GM21423 (cell line): ENCODE measurements around the gene MDN1.

ENCODE experiments used
- ATAC-seq: cut with Tn5 transposase; IDR thresholded peaks from one replicate; pipeline ENCODE4 v1.9.1; 2021; ENCODE audit warnings: mild to moderate bottlenecking, moderate library complexity; ENCODE audit not compliant: unreplicated experiment

Gene MDN1

DNA sequence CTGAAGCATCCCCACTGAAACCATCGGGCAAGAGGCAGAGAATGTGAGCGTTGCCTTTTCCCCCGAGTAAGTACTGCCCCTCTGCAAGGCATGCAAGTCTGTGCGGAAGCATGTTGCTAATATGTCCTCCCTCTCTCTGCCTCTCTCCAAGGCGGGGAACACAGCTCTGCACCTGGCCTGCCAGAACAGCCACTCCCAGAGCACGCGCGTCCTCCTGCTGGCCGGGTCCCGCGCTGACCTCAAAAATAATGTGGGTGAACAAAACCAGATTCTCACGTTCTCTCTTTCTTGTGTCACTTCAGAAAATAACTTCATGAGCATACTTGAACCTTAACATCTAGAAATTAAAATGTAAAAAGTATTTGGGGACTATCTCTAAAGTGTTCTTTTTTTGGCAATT is 207.5 kb downstream of the MDN1 start:
- ATAC-seq: no peak

DNA sequence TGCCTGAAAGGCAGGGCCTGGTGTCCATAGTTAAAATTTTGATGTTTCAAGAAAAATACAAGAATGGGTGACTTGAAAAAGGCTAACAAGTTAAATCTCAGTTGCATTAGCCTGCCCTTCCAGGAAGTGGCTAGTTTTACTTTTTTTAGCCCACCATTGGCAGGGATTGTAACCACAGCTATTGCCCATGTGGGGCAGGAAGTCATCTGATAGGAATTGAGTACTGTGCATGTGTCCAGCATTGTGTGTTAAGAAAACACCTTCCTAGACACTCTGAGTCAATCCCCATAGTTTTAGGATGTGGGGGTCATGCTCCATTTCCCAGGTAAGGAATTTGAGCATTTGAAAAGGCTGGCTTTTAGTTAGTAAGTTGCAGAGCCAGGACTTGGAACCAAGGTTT is 207.9 kb downstream of the MDN1 start:
- ATAC-seq: no peak

- peak; percentile 53 for ATAC-seq
These were observed 209.4 kb downstream of the MDN1 start for GRCh38 chr6:89610149-89610642.

DNA sequence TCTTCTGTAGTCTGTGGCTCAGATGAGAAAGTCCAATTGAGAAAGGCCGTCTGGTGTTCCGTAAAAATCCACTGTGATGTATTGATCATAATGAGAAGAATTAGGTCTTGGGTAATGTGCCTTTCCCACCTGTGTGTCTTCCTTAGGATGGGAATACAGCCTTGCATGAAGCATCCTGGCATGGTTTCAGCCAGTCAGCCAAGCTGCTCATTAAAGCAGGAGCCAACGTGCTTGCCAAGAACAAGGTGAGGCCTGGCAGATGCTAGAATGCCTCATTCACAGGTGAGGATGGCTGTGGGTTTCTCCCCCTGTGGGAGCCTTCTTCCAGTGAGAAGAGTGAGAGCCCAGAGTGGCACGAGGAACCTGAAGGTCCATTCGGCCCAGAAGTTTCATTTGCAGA is 213.7 kb downstream of the MDN1 start:
- ATAC-seq: no peak

DNA sequence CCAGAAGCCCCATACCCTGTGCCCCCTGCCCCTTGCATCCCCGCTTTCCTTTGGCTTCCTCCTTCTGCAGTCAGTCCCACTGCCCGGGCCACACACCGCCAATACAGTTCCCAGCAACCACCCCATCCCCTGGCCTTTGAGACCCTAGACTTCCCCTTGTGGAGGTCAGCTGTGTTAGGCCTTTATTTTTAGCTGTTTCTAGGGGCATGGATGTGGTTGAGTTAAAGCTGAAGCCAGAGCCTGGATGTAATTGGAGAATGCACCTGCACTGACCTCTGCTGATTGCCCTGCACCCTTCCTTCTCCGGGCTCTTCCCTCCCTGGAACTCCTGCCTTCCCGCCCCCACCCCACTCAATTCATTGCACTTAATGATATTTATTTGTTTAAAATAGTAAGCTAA is 214.9 kb downstream of the MDN1 start:
- ATAC-seq: no peak

DNA sequence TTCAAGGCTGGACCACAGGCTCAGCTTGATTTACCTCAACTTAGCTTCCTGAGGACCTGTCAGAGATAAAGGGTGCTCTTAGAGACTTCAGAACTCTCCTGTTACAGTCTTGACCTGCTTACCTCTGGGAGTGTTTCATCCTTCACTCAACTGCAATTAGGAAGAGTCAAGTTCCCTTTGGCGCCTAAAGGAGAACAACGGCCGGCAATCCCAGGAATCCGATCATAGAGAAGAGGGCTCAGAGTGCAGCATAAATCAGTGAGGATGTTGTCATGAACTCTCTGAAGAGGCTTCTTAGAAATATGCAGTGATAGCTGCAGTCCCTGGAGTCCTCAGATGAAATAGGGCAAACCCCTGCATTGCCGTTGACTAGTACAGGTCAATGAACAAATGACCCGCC is 217.4 kb downstream of the MDN1 start:
- ATAC-seq: no peak

DNA sequence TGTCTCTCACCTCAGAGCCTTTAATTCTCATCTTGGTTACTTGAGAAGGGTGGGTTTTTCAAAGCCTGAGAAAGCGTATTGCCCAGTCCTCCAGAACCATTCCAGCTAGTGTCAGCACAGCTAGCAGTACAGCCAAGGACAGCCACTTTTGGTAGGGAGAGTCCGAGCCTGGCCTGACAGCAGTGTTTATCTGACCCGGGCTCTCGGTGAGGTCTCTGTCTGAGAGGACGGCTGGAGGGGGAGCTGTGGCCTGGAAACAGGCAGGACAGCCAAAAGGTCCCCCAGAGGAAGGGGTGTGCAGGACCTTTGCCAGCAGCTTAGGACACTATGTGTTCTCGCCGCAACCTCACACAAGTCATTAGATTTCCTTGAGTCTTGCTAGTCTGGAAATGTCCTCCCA is 219.9 kb downstream of the MDN1 start:
- ATAC-seq: no peak

- no peak for ATAC-seq
These were observed 221.6 kb downstream of the MDN1 start for GRCh38 chr6:89597988-89598387.

DNA sequence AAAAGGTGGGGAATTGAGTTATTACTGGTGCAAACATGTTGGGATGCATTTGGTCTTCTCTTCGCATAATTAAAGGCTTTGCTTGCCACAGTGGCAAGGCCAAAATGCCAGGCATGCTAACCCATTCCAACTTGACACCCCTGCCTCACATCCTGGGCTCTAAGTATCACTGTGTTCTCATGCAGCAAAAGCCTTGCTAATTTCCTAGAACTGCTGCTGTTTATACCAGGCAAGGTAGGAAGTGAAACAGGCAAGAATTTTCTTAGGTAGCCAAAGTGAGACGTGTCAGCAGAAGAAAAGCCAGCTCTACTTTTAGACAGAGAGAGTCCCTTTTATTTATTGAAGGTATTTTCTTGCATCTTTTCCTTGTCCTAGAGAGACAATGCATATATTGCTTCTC is 222.2 kb downstream of the MDN1 start:
- no peak for ATAC-seq

GRCh38 chr6:89596484-89596883 is 223.1 kb downstream of the MDN1 start:
- ATAC-seq: no peak

DNA sequence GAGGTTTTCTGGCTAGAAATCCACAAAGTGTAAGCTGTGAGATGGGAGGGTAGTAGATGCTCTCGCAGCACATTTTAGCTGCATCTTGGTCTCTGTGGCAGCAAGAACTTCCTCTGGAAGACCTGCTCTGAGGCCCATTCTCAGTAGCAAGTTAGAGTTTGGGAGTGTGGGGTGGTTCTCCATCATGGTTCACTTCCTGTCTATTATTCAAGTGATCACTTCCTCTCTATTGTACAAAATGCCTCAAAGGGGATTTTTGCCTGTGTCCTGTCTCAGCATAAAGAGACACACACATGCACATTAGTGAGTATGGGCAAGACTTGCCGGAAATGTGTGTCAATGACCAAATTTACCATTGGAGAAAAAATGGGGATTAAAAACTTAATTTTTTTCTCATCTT is 223.5 kb downstream of the MDN1 start:
- peak; percentile 88 for ATAC-seq
